ENCODE results near the gene UPP1. TPM values are rescaled to one million over a fixed set of nuclear protein-coding genes. Genes with fewer than 3 reads are reported as not detected.

UPP1 gene
- total and polyA plus RNA-seq, 2 donors (not counting 1 experiment from before 2014, with no cell fraction given), result 5.8 to 8.0 TPM

- intact Hi-C loops (cut with micrococcal nuclease), result no loop called here
- Mint-ChIP-seq H3K27me3 (peaks cover 3% of the 10 kb centered on the region), H3K27ac (no peak overlapping the region), H3K9me3 (ENCODE audit: insufficient read depth) (no peaks in the 10 kb centered on the region), H3K4me1 (peaks cover 4% of the 10 kb centered on the region), H3K4me3 (no peak overlapping the region)
- H3K9ac ChIP-seq (ENCODE audit: low read length), result no peak overlapping the region
- H3K4me2 ChIP-seq (replicated peaks; ENCODE audit: low read depth, low read length, poor library complexity, severe bottlenecking), result no peak overlapping the region
- no peak overlapping the region for H2AFZ ChIP-seq (ENCODE audit: insufficient read depth, low read depth, low read length, poor library complexity, severe bottlenecking)
- H4K20me1 ChIP-seq (ENCODE audit: control insufficient read depth, insufficient read depth, low read length, poor library complexity, severe bottlenecking), result no peaks in the 10 kb centered on the region
- H3K4me1 ChIP-seq (ENCODE audit: control insufficient read depth in 2 of 2, insufficient read depth in 2 of 2, low read length in 2 of 2), result peaks cover 0 to 3% of the 10 kb centered on the region in 2 donors
- no peaks in the 10 kb centered on the region for H3K36me3 ChIP-seq (replicated peaks in 1 of 2; ENCODE audit: control extremely low read depth in 1 of 2, control insufficient read depth in 1 of 2, extremely low read depth in 1 of 2, insufficient read depth in 2 of 2, low read length in 1 of 2)
- H3K27me3 ChIP-seq (replicated peaks in 1 of 4; ENCODE audit: control extremely low read depth in 1 of 4, control insufficient read depth in 3 of 4, insufficient read depth in 4 of 4, low read length in 3 of 4), result no peaks in the 10 kb centered on the region
- POLR2A ChIA-PET, result interaction anchor here (1.0 to 1.7 kb wide), 2 partner anchors 20 to 117 kb away, joined by 3 to 5 read pairs; partner anchors contain the start of gene UPP1
- TF ChIP-seq CTCF (IDR thresholded peaks at IDR 0.05), result no peak
- no peak for TF ChIP-seq EZH2 (IDR thresholded peaks at IDR 0.05; ENCODE audit: borderline replicate concordance, insufficient read depth, low read depth, low read length, poor library complexity, severe bottlenecking)
- H3K79me2 ChIP-seq (ENCODE audit: control insufficient read depth, insufficient read depth, low read length), result no peaks in the 10 kb centered on the region
- H3K27ac ChIP-seq (ENCODE audit: low read length in 2 of 2), result no peak overlapping the region
- no peak for ATAC-seq (ENCODE audit: low read depth)
- no peak for DNase-seq
- CTCF ChIA-PET, result interaction anchor here (0.7 to 15.9 kb wide), 28 partner anchors 9 to 843 kb away, joined by 3 to 229 read pairs (median 4); partner anchors contain the start of genes PKD1L1 and UPP1
- no peaks in the 10 kb centered on the region for H3K9me3 ChIP-seq (ENCODE audit: control extremely low read depth in 1 of 3, control insufficient read depth in 2 of 3, insufficient read depth in 1 of 3, low read length in 2 of 3)
- WGBS (ENCODE audit: insufficient coverage), result 97% methylated on average over 5 of the region's 5 CpGs
- H3K4me3 ChIP-seq (ENCODE audit: control extremely low read depth in 1 of 5, extremely low read depth in 1 of 5, insufficient read depth in 1 of 5, low read depth in 2 of 5, low read length in 4 of 5), result no peak overlapping the region
These were observed 20.1 kb downstream of the UPP1 start for GRCh38 chr7:48108959-48109847.

Measured in B cell (primary cell).